Left ventricle myocardium inferior (tissue), 1 donor: Measurements from ENCODE around the gene ECEL1. TPM values are rescaled to one million over a fixed set of nuclear protein-coding genes. Genes with fewer than 3 reads are reported as not detected.

Experiments used
- DNase-seq: peaks from one replicate; pipeline ENCODE4 v3.0.0-alpha.2; 2020
- H3K27ac ChIP-seq: fragments of 200-600 bp; replicated peaks from 2 replicates; pipeline ENCODE4 v1.8.0; 2021
- H3K27me3 ChIP-seq: fragments of 200-600 bp; 2 replicates; pipeline ENCODE4 v1.8.0; 2021; ENCODE audit warnings: low read depth
- H3K36me3 ChIP-seq: fragments of 200-600 bp; 2 replicates; pipeline ENCODE4 v1.8.0; 2021
- H3K4me1 ChIP-seq: fragments of 200-600 bp; 2 replicates; pipeline ENCODE4 v1.8.0; 2021
- H3K4me3 ChIP-seq: fragments of 200-600 bp; 2 replicates; pipeline ENCODE4 v1.8.0; 2021; ENCODE audit warnings: mild to moderate bottlenecking, moderate library complexity
- H3K9me3 ChIP-seq: fragments of 200-600 bp; replicated peaks from 2 replicates; pipeline ENCODE4 v1.8.0; 2021
- CTCF ChIP-seq: fragments of 200-600 bp; IDR thresholded peaks from 2 replicates; pipeline ENCODE4 v1.8.0; 2021; ENCODE audit warnings: antibody characterized with exemption, mild to moderate bottlenecking, borderline replicate concordance
- intact Hi-C: fragments of 100-400 bp; cut with micrococcal nuclease; formaldehyde crosslinking; loops from one replicate; pipeline ENCODE4 v1.11.0; 2022
- total RNA-seq: library from RNA; stranded (reverse); fragmentation: NEBNext Ultra II Directional; extraction: Animal tissue kit (Norgen Biotek cat#: 25700); gene quantifications from one replicate; pipeline ENCODE4 v1.2.1, GENCODE V29; 2021
- donor health status: DM: no; HTN: yes; CAD: no; lungs with severe emphysema.

Gene ECEL1
- total RNA-seq, 1 donor from 2014 or later: not detected

- DNase-seq: no peak
- H3K9me3 ChIP-seq: no peaks in the 10 kb centered on the region
- no peak overlapping the region for H3K27ac ChIP-seq
- peaks cover 3% of the 10 kb centered on the region for H3K4me1 ChIP-seq
- peak; percentile 55 for TF ChIP-seq CTCF
- no peak overlapping the region for H3K4me3 ChIP-seq
- H3K27me3 ChIP-seq: peaks cover 6% of the 10 kb centered on the region
- intact Hi-C loops: loop anchor here (10.0 kb wide), 1 partner anchor 535 kb away; no protein-coding TSS in a partner anchor
- no peaks in the 10 kb centered on the region for H3K36me3 ChIP-seq
Measured at GRCh38 chr2:232439758-232440135, 47.9 kb downstream of the ECEL1 start.

GRCh38 chr2:232438951-232439757 lies 48.5 kb downstream of the ECEL1 start:
- no peak overlapping the region for H3K27ac ChIP-seq
- H3K4me3 ChIP-seq: no peak overlapping the region
- DNase-seq: no peak
- no peaks in the 10 kb centered on the region for H3K9me3 ChIP-seq
- peaks cover 6% of the 10 kb centered on the region for H3K27me3 ChIP-seq
- intact Hi-C loops: loop anchor here (10.0 kb wide), 1 partner anchor 534 kb away; no protein-coding TSS in a partner anchor
- H3K36me3 ChIP-seq: no peaks in the 10 kb centered on the region
- peak; percentile 67 for TF ChIP-seq CTCF
- peaks cover 3% of the 10 kb centered on the region for H3K4me1 ChIP-seq

GRCh38 chr2:232438091-232438490 lies 49.5 kb downstream of the ECEL1 start:
- TF ChIP-seq CTCF: no peak
- H3K4me3 ChIP-seq: no peak overlapping the region
- H3K9me3 ChIP-seq: no peaks in the 10 kb centered on the region
- H3K36me3 ChIP-seq: no peaks in the 10 kb centered on the region
- no peak for DNase-seq
- peaks cover 3% of the 10 kb centered on the region for H3K4me1 ChIP-seq
- intact Hi-C loops: loop anchor here (10.0 kb wide), 1 partner anchor 533 kb away; no protein-coding TSS in a partner anchor
- peaks cover 6% of the 10 kb centered on the region for H3K27me3 ChIP-seq
- no peak overlapping the region for H3K27ac ChIP-seq

GRCh38 chr2:232437195-232437571 lies 50.5 kb downstream of the ECEL1 start:
- Histone ChIP-seq H3K27ac (no peak overlapping the region), H3K27me3 (peaks cover 14% of the 10 kb centered on the region), H3K4me1 (peaks cover 3% of the 10 kb centered on the region), H3K9me3 (no peaks in the 10 kb centered on the region), H3K36me3 (no peaks in the 10 kb centered on the region), H3K4me3 (no peak overlapping the region)
- TF ChIP-seq CTCF: no peak
- DNase-seq: no peak
- intact Hi-C loops: loop anchor here (10.0 kb wide), 1 partner anchor 532 kb away; no protein-coding TSS in a partner anchor

GRCh38 chr2:232436381-232437194 lies 51.0 kb downstream of the ECEL1 start:
- no peaks in the 10 kb centered on the region for H3K36me3 ChIP-seq

More at GRCh38 chr2:232436381-232437194, 51.0 kb downstream of the ECEL1 start:
- Histone ChIP-seq H3K4me3 (no peak overlapping the region), H3K27me3 (peaks cover 19% of the 10 kb centered on the region), H3K9me3 (no peaks in the 10 kb centered on the region), H3K27ac (no peak overlapping the region), H3K4me1 (peaks cover 3% of the 10 kb centered on the region)
- intact Hi-C loops: loop anchor here (10.0 kb wide), 1 partner anchor 532 kb away; no protein-coding TSS in a partner anchor
- no peak for DNase-seq
- TF ChIP-seq CTCF: no peak
